Right lung (tissue), 5 donors: ENCODE data around the gene RNU1-4. TPM values are rescaled to one million over a fixed set of nuclear protein-coding genes. Genes with fewer than 3 reads are reported as not detected.

Experiments
- polyA plus RNA-seq, 5 donors: library from polyadenylated mRNA; unstranded; fragments of 120-200 nt; gene quantifications; one replicate each; pipeline versions ENCODE4 v1.2.1 to v1.2.3, GENCODE V29; 2013; ENCODE audit warnings: inconsistent platforms in 1 of 5, low replicate concordance in 1 of 5; ENCODE audit not compliant: insufficient read length in 5 of 5, insufficient read depth in 1 of 5

The RNU1-4 gene
- polyA plus RNA-seq, 5 donors, result 1.3 to 2.7 TPM; not detected in 3

Other genes with a start within 250 kb of the RNU1-4 start
- 1 to 10 TPM in 2 of 5 donors, not detected in 3; 1.3 to 2.7 TPM for gene RNU1-1, start 226.2 kb upstream of the RNU1-4 start, polyA plus RNA-seq
- 100 to 1,000 TPM in 3 of 5 donors, 10 to 100 TPM in 2; 81.9 to 115 (median 106) TPM for gene NBPF1, start 127.0 kb upstream of the RNU1-4 start, polyA plus RNA-seq
- 1 to 10 TPM in 2 of 5 donors, not detected in 3; 1.3 to 2.7 TPM for gene RNU1-3, start 73.6 kb upstream of the RNU1-4 start, polyA plus RNA-seq
- 1 to 10 TPM in 2 of 5 donors, not detected in 3; 1.3 to 2.7 TPM for gene RNU1-2, start 155.5 kb downstream of the RNU1-4 start, polyA plus RNA-seq
- gene CROCC, start 181.4 kb downstream of the RNU1-4 start, polyA plus RNA-seq, result 10 to 100 TPM; 35.2 to 71.3 (median 54.3) TPM
- 100 to 1,000 TPM; 221 to 418 (median 328) TPM for gene MFAP2, start 240.1 kb downstream of the RNU1-4 start, polyA plus RNA-seq